ENCODE data around the gene MALRD1.
"Not testable (repeated sequence)": the region's sequence is repeated elsewhere in the genome, so short reads cannot be mapped to it uniquely, and the experiment has no call there.

MALRD1 gene

GRCh38 chr10:19724287-19724686, 675.7 kb downstream of the MALRD1 start:
- DNase-seq, result peak; percentile 29

DNA sequence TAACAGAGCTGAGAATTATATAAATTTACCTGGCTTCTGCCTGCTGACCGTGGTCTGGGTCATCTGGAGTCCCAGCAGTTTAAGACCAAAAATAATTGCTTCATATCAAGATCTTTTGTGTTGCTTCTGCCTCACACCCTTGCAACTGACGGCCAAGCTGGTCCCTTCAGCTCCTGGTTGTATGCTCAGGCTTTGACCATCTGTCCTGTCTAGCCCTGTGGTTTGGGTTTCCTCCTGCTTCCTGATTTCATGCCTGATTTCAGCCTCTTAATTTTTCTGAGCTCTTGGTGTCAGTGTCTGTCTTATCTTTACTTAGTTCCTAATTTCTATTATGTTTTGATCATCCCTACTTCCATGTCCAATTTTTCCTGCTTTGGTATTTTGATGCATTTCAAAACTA, 679.8 kb downstream of the MALRD1 start:
- peak; percentile 95 for DNase-seq

DNA sequence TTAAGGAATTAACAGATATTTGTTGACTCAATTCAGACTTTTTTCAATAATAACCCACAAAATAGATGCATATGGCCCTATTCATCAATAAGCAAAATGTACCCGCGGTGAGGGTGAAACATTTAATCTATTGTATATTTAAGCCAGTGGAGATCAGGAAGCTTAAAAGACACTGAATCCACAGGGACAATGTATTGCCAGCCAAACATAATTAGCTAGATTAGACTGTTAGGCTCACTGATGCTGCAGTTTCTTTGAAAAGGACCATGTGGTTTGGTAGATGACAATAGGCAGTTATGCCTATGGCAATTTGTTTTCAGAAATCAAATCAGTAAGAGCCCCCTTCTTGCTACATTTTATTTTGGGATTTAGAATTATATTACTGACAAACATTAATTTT, 680.4 kb downstream of the MALRD1 start:
- DNase-seq, result peak; percentile 30

DNA sequence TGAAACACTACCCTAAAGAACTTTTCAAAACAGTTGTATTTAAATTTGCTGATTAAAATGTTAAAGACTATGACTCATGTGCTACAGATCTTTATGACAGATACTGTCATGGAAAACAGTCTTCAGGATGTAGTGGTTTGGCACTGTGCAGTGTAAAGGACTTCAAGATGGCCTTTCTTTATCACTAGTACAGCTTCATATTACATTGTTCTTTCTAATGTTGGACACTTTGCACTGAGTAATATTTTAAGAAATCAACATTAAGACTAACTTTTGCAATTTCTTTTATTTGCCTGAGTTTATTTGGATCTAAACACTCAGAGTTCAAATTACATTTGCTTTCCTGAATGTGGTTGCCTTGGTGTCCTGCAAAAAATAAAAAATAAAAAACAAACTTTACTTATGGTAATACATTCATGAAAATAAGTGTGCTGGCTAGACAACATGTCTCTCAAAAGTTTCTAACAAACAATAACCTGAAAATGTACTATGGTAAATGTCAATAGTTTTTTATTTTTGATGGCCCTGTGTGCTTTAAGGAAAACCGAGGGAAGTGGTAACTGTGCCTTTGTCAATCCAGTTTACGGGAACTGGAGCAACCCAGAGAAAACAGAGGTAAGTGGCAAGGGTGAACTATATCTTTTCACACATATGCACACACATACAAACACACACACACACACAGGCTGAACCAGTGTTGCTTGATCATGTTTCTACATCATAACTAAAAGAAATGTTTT, 681.7 kb downstream of the MALRD1 start:
- DNase-seq, result peak; percentile 90

DNA sequence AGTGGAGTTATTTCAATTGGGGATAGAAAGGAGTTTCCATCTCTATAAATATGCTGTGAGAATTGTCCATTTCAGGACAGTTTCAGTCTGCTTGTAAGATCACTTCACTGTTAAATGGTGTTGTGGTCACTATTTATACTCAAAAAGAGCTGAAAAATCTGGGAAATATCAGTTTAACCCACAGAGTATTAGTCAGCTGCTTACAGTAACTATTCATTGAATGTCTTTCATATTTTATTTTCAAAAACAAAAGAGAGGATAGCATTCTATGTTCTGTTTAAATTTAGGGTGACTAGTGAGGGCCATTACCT, 682.3 kb downstream of the MALRD1 start:
- DNase-seq, result no peak

- DNase-seq, result no peak
These were observed 683.0 kb downstream of the MALRD1 start for GRCh38 chr10:19731560-19731959.

DNA sequence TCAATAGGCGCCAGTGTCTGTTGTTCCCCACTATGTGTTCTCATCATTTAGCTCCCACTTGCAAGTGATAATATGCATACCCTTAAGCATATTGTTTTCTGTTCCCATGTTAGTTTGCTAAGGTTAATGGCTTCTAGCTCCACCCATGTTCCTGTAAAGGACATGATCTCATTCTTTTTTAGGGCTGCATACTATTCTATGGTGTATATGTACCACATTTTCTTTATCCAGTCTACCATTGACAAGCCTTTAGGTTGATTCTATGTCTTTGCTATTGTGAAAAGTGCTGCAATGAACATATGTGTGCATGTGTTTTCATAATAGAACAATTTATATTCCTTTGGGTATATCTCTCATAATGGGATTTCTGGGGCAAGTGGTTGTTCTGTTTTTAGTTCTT, 689.8 kb downstream of the MALRD1 start:
- DNase-seq, result no peak

DNA sequence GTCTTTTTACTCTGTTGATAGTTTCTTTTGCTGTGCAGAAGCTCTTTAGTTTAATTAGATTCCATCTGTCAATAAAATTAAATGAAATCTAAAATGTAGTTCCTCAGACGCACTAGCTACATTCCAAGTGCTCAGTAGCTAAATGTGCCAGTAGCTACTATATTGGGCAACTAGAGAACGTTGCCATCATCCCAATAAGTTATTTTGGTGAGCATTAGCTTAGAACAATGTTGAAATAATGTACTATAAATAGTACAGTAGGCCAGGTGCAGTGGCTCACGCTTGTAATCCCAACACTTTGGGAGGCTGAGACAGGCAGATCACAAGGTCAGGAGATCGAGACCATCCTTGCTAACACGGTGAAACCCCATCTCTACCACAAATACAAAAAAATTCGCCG, 690.6 kb downstream of the MALRD1 start:
- DNase-seq, result not testable (repeated sequence)

DNA sequence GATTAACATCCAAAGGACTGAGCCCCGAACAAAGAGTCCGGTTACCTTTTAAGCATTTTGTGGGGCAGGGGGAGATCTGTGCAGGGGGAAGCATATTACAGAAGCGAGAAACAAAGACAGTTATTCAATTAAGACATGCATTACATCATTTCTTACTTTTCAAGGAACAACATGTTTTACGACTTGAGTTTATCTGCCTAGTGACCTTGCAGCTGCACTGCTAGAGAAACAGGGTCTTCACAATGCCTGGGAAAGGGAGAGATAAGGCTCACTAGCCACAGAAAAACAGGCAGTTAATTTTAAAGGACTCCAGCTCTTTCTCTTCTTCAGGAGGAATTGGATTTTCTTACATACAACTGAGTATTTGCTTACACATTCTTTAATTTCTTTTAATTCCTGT, 693.5 kb downstream of the MALRD1 start:
- peak; percentile 71 for DNase-seq

DNA sequence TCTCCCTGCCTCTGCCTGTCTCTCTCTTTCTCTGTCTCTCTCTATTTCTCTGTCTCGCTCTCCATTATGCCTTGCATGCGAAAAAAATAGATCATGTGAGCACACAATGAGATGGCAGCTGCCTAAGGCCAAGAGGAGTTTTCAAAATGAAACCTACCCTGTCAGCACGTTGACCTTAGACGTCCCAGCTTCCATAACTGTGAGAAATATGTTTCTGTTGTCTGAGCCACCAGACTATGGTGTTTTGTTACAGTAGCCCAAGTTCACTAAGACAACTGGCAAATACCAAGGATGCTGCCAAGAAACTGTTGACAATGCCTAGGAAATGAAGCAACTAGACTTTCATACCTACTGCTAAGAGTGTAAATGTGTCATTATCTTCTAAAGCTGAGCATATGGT, 697.1 kb downstream of the MALRD1 start:
- DNase-seq, result no peak

DNA sequence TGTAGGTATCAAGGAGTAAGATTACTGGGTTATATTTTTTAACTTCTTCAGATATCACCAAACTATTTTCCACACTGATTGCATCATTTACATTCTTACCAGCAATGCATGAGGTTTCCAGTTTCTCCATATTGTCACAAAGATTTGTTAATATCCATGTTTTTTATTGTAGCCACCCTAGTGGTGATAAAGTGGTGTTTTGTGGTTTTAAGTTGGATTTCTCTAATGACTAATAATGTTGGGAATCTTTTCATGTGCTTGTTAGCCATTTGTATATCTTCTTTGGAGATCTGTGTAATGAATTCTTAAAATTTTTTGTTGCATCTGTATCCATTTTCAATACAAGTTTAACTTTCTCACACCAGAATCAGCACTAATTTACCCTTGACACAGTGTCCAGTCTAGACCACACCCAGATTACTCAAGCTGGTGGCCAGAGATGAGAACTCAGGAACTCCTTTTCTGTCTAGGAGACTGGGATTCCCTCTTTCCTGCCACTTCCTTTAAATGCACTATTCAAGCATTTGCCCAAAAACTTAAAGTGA, 700.7 kb downstream of the MALRD1 start:
- no peak for DNase-seq

DNA sequence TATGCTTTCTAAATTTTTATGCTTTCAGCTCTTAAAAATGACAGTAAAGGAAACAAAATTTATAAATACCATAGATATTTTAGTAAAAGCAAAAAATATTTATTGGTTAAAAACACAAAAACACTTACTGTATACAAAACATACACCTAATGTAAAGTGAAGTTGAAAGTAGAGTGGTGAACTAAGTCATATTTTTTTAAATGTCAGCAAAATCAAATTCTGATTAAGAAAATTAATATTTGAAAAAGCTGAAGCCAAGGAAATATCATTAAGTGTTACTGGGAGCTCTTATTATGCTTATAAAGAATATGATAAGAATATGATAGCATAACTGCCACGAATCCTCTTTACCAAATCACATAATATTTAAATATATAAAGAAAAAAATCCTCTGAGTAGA, 702.4 kb downstream of the MALRD1 start:
- no peak for DNase-seq

- DNase-seq, result no peak
These were observed 708.3 kb downstream of the MALRD1 start for GRCh38 chr10:19756919-19757318.

- DNase-seq, result no peak
These were observed 713.4 kb downstream of the MALRD1 start for GRCh38 chr10:19762026-19762425.

DNA sequence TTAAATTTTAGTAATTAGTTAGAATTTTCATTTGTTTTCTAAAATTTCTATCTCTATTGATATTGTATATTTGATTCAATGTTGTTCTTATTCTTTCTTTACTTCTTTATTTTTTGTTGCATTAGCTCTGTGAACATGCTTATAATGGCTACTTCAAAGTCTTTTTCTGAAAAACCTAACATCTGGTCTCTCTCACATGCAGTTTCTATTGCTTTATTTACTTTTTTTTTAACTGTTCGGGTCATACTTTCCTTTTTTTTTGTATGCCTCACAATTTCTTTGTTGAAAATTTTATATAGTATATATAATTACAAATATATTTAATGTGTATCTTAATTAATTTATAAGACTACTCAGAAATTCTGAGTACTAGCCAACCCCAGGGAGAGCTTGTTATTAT, 715.5 kb downstream of the MALRD1 start:
- DNase-seq, result no peak

DNA sequence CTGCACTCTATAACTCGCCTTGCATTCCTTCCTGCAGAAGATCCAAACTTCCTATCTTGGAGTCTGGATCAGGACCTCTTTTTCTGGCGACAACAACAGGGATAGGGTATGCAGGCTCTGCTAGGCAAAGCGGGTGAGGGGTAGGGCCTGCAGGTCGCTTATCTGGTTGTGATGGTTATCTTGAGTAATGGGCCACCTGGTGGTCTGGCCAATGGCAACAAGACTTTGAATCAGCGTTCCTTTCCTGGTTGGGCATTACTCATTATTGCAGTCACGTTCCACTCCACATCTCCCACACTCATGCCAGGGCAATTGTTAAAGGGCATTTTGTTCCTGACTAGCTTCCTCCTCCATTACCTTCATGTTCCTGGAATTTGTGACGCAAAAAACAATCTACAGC, 719.3 kb downstream of the MALRD1 start:
- no peak for DNase-seq

- not testable (repeated sequence) for DNase-seq
These were observed 721.2 kb downstream of the MALRD1 start for GRCh38 chr10:19769826-19770225.

DNA sequence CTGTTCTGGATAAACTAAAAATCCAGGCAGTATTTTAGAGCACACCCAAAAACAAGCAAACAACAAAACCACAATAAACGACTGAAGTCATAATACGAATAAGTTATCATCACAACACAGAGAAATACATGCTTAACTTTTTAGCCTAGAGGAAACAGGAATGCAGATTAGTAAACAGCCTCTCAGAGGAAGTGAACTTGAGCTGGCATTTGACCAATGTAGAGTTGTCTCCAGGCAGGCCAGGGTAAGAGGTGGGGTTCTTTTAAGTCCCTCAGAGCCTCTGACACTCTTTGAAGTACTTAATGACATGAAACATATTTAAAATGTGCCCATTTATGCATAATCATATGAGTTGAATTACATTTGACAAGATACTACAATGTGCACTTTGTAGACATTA, 724.4 kb downstream of the MALRD1 start:
- DNase-seq, result peak; percentile 75

DNA sequence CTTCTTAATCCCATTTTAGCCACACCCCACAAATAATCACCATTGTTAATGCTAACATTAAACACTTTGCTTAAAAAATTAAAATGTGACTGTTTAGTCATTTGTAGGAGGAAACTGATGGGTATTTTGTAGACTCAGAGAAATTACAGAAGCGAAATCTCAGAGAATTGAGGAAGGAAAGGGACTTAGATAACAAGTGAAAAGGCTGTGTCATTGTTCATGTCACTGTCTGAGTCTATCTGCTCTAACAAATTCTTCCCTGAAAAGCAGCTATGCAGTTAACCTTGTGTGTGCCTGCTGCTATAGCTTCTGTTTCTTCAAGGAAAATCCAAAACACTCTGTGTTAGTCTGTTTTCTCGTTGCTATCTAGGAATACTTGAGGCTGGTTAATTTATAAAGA, 726.7 kb downstream of the MALRD1 start:
- DNase-seq, result peak; percentile 86

DNA sequence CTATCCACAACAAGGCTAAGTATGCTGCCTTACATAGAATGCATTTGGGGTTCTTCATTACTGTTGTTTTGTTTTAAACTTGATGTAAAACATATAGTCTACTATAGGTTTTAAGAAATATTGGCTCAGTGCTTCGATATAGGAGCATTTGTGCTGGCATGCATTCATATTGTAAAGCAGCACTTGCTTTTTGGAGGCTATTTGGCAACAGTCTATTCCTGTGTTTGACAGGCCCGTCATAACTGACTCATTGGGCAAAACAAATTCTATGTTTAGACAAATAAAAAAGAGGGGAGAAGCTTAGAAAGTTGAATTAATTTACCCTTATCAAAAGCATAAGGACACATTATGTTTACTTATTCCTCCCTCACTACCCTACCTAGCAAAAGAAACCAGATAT, 729.2 kb downstream of the MALRD1 start:
- no peak for DNase-seq

- no peak for DNase-seq
These were observed 730.4 kb downstream of the MALRD1 start for GRCh38 chr10:19778996-19779395.

- peak; percentile 63 for DNase-seq
These were observed 734.0 kb downstream of the MALRD1 start for GRCh38 chr10:19782430-19783089.

DNA sequence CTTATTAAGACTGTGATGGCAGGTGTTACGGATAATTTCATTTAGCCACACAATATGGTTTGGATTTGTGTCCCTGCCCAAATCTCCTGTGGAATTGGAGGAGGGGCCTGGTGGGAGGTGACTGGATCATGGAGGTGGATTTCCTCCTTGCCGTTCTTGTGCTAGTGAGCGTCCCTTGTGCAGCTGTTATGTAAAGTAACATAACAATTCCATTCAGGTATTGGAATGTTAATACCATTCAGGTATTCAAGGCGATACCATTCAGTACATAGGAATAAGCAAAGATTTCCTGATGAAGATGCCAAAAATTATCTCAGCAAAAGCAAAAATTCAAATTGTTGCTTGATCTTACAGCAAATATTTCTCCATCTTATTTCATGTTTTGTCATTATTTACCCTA, 735.1 kb downstream of the MALRD1 start:
- DNase-seq, result no peak
